ENCODE results near the gene GTF3C1. TPM values are rescaled to one million over a fixed set of nuclear protein-coding genes. Genes with fewer than 3 reads are reported as not detected.

Gene GTF3C1
- total and polyA plus RNA-seq, 2 of the 13 experiments (the other 11 are each of a cell fraction or from before 2014, with no cell fraction given): 29.2 to 72.7 TPM

DNA sequence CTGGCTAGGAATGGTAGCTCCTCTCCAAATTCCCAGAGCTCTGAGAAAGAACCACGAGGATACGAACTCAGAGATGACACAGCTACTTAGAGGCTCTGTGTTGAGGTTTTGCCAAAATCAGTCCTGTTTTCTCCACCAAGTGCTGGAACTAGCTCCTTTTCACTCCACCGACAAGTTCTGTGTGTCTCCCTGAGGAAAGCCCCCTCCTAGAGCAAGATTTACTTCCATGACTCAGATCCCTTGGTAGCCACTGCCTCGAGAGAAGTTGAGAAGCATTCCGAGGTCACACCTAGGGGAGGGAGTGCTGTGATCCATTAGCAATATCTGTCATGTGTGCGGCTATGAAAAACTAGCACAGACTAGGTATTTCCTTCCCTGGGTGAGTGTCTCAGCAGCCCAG is 117.2 kb downstream of the GTF3C1 start (continued):
- TF ChIP-seq HNRNPL (IDR thresholded peaks at IDR 0.05; ENCODE audit: low read depth, low read length): no peak

DNA sequence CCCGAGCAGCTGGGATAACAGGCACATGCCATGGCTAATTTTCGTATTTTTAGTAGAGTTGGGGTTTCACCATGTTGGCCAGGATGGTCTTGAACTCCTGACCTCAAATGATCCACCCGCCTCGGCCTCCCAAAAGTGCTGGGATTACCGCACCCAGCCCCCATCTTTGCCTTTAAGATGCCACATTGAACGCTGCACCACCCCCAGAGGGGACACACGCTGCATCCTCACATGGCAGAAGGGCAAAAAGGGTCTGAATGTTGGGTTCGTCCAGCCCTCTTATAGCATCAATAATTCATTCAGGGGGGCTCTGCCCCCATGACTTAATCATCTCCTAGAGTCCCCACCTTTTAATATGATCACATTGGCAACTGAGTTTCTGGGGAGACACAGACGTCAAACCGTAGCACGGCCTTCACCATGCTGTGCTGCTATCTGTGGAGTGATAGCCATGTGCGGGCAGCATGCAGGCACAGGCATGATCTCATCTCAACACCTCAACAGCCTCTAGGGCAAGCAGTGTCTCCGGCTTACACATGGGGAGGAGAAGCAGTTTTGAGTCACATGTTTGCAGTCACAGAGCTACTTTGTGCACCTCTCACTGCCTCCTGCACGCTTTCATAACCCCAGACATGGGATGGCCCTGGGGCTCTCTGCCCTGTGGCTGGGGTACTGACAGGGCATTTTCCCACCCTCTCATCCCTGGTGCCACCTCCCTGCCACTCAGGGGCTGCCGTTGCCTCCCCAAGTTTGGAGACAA is 117.8 kb downstream of the GTF3C1 start:
- H4K20me1 ChIP-seq (ENCODE audit: insufficient read depth, low read length): no peaks in the 10 kb centered on the region
- in situ Hi-C loops (cut with HindIII; ENCODE audit: extremely low pct_ligation_motif_present, low pct_unique_long_range_greater_than_20kb) (no loop called here), intact Hi-C loops (cut with micrococcal nuclease; ENCODE audit: unreplicated experiment) (no loop called here)
- TF ChIP-seq, protein P1, sequence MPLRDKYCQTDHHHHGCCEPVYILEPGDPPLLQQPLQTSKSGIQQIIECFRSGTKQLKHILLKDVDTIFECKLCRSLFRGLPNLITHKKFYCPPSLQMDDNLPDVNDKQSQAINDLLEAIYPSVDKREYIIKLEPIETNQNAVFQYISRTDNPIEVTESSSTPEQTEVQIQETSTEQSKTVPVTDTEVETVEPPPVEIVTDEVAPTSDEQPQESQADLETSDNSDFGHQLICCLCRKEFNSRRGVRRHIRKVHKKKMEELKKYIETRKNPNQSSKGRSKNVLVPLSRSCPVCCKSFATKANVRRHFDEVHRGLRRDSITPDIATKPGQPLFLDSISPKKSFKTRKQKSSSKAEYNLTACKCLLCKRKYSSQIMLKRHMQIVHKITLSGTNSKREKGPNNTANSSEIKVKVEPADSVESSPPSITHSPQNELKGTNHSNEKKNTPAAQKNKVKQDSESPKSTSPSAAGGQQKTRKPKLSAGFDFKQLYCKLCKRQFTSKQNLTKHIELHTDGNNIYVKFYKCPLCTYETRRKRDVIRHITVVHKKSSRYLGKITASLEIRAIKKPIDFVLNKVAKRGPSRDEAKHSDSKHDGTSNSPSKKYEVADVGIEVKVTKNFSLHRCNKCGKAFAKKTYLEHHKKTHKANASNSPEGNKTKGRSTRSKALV (CRISPR knock-in tag; IDR thresholded peaks at IDR 0.05): no peak
- TF ChIP-seq FOXK1 (CRISPR knock-in tag; IDR thresholded peaks at IDR 0.05; ENCODE audit: borderline replicate concordance, low read depth) (no peak), ZNF251 (CRISPR knock-in tag; IDR thresholded peaks at IDR 0.05) (no peak), ZSCAN25 (CRISPR knock-in tag; IDR thresholded peaks at IDR 0.05) (no peak)
- TF ChIP-seq, protein P2, sequence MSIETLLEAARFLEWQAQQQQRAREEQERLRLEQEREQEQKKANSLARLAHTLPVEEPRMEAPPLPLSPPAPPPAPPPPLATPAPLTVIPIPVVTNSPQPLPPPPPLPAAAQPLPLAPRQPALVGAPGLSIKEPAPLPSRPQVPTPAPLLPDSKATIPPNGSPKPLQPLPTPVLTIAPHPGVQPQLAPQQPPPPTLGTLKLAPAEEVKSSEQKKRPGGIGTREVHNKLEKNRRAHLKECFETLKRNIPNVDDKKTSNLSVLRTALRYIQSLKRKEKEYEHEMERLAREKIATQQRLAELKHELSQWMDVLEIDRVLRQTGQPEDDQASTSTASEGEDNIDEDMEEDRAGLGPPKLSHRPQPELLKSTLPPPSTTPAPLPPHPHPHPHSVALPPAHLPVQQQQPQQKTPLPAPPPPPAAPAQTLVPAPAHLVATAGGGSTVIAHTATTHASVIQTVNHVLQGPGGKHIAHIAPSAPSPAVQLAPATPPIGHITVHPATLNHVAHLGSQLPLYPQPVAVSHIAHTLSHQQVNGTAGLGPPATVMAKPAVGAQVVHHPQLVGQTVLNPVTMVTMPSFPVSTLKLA (IDR thresholded peaks at IDR 0.05): peak; percentile 82
- peaks cover 0 to 10% of the 10 kb centered on the region in 2 experiments; a peak in 3 of 5 replicates for H3K27me3 ChIP-seq (ENCODE audit: control insufficient read depth in 1 of 2, insufficient read depth in 2 of 2, low read length in 2 of 2)
- no peak overlapping the region for H3K4me3 ChIP-seq (replicated peaks in 1 of 3; ENCODE audit: insufficient read depth in 1 of 3, low read depth in 2 of 3, low read length in 3 of 3)
- no peaks in the 10 kb centered on the region for H3K9me3 ChIP-seq (ENCODE audit: low read length)
- no peak overlapping the region for H3K9ac ChIP-seq (ENCODE audit: insufficient read depth, low read depth, low read length)
- no peak overlapping the region for H3K4me2 ChIP-seq (ENCODE audit: low read depth, low read length)
- peak; percentile 23 for ATAC-seq
- H3K36me3 ChIP-seq (replicated peaks in 1 of 2; ENCODE audit: control insufficient read depth in 1 of 2, insufficient read depth in 2 of 2, low read length in 2 of 2): no peaks in the 10 kb centered on the region
- H3K4me1 ChIP-seq (ENCODE audit: insufficient read depth, low read length): 0 out of 2 replicates have a peak, but pooled peaks cover 6% of the 10 kb centered on the region
- WGBS (ENCODE audit: low lambda C conversion rate): 36% methylated on average over 14 of the region's 15 CpGs
- DNase-seq (ENCODE audit: low spot score): no peak
- H3K79me2 ChIP-seq (ENCODE audit: insufficient read depth, low read length): no peaks in the 10 kb centered on the region
- ChIA-PET POLR2A (no interaction called here), CTCF (ENCODE audit: low intra/inter-chr PET ratio, low total read pairs) (no interaction called here)
- no peak overlapping the region for H3K27ac ChIP-seq (ENCODE audit: extremely low read length, insufficient read depth, low read length)
- H2AFZ ChIP-seq (ENCODE audit: low read length): no peak overlapping the region
- no TSS peak for BruUV-seq (replicated peaks)
- FAIRE-seq: no peak

Data from HepG2 (cell line).